CD4-positive, alpha-beta T cell (primary cell): ENCODE results near the gene PRKCA. TPM values are rescaled to one million over a fixed set of nuclear protein-coding genes. Genes with fewer than 3 reads are reported as not detected.

Experiments
- ATAC-seq: fragments of 200-7000 bp; cut with Tn5 transposase; one replicate; pipeline ENCODE4 v1.10.0; 2022; ENCODE audit warnings: mild to moderate bottlenecking; ENCODE audit not compliant: poor library complexity
- CTCF ChIA-PET: fragments of 350-600 bp; sonication (Branson Sonifier 250); formaldehyde crosslinking; loops from one replicate; lab custom pipeline; 2021; ENCODE audit warnings: antibody characterized with exemption, inconsistent platforms; lab: Charles Lee
- POLR2A ChIA-PET: fragments of 350-600 bp; sonication (Branson Sonifier 250); formaldehyde crosslinking; loops from one replicate; lab custom pipeline; 2021; ENCODE audit warnings: antibody characterized with exemption, inconsistent platforms; lab: Charles Lee
- DNase-seq, 14 experiments: peaks; one replicate each; pipeline ENCODE4 v3.0.0-alpha.2; 2013 to 2020; ENCODE audit warnings: mixed read lengths in 2 of 14
- H3K27ac ChIP-seq, 2 donors: one replicate each; pipeline versions ENCODE4 v1.5.1 to v1.7.0; 2013; ENCODE audit warnings: low read length in 2 of 2, low read depth in 1 of 2, mild to moderate bottlenecking in 1 of 2
- H3K27me3 ChIP-seq, 2 experiments: 1 replicate in 1 of 2; 2 replicates in 1 of 2; pipeline versions ENCODE4 v1.6.1 to v1.7.0; 2013; ENCODE audit warnings: low read length in 2 of 2, control low read depth in 1 of 2, mild to moderate bottlenecking in 1 of 2, moderate library complexity in 1 of 2; ENCODE audit not compliant: insufficient read depth in 2 of 2, control insufficient read depth in 1 of 2
- H3K36me3 ChIP-seq: one replicate; pipeline ENCODE4 v1.6.1; 2013; ENCODE audit warnings: low read length, control low read depth; ENCODE audit not compliant: insufficient read depth
- H3K4me1 ChIP-seq: one replicate; pipeline ENCODE4 v1.6.1; 2013; ENCODE audit warnings: low read length, control low read depth; ENCODE audit not compliant: insufficient read depth
- H3K4me3 ChIP-seq: one replicate; pipeline ENCODE4 v1.5.1; 2013; ENCODE audit warnings: mild to moderate bottlenecking, low read length, moderate library complexity
- H3K9me3 ChIP-seq, 2 experiments: 1 replicate in 1 of 2; 2 replicates in 1 of 2; pipeline versions ENCODE4 v1.6.1 to v1.7.0; 2013; ENCODE audit warnings: low read length in 2 of 2, mild to moderate bottlenecking in 2 of 2, control low read depth in 1 of 2, moderate library complexity in 1 of 2; ENCODE audit not compliant: control insufficient read depth in 1 of 2, insufficient read depth in 1 of 2
- H3K27ac Mint-ChIP-seq: one replicate; pipeline ENCODE4 v1.8.0; 2020; ENCODE audit warnings: mixed read lengths
- H3K27me3 Mint-ChIP-seq: one replicate; pipeline ENCODE4 v1.8.0; 2021; ENCODE audit warnings: mixed read lengths
- H3K36me3 Mint-ChIP-seq: one replicate; pipeline ENCODE4 v1.8.0; 2021; ENCODE audit warnings: low read depth, mixed read lengths
- H3K4me1 Mint-ChIP-seq: one replicate; pipeline ENCODE4 v1.8.0; 2021; ENCODE audit warnings: low read depth, mixed read lengths
- H3K4me3 Mint-ChIP-seq: one replicate; pipeline ENCODE4 v1.8.0; 2020; ENCODE audit warnings: mild to moderate bottlenecking, mixed read lengths
- H3K9me3 Mint-ChIP-seq: one replicate; pipeline ENCODE4 v1.8.0; 2020; ENCODE audit warnings: mixed read lengths
- intact Hi-C, 2 experiments: fragments of 100-400 bp; cut with DNase I in 1 of 2; cut with micrococcal nuclease in 1 of 2; formaldehyde crosslinking; loops; one replicate each; pipeline versions ENCODE4 v1.15.1 to v1.9.0; 2023 to 2025; cut with DNase I, micrococcal nuclease
- total RNA-seq, 174 experiments: library from RNA in 2 of 174; stranded (reverse) in 2 of 174; gene quantifications; one replicate each; pipeline ENCODE4 v1.2.3 and lab custom pipeline; 2021 to 2026
- TF ChIP-seq, protein P1 (sequence below): fragments of 200-600 bp; IDR thresholded peaks from one replicate; pipeline ENCODE4 v1.8.0; 2022; ENCODE audit warnings: antibody characterized with exemption, mild to moderate bottlenecking

Gene PRKCA
- total RNA-seq, 2 experiments from 2014 or later: 84.8 to 88.6 TPM

DNA sequence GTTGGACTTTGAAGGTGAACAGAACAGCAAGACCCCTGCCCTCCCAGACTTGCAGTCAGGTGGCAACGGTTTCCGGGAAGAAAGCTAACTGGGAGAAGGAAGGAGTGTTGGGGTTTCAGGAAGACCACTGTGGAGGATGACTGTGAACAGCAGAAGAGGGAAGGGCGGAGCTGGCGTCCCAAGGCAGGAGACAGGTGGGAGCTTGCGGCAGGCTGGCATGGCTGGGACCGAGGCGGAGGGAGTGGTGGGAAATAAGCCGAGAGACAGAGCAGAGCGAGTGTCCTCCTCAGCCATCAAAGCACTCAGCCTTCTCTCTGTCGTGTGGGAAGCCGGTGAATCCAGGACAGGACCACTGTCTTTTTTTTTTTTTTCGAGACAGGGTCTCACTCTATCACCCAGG, 424.0 kb downstream of the PRKCA start:
- ATAC-seq: no peak
- Mint-ChIP-seq H3K4me1 (peaks cover 20% of the 10 kb centered on the region), H3K9me3 (no peaks in the 10 kb centered on the region), H3K4me3 (no peak overlapping the region), H3K36me3 (peaks cover 21% of the 10 kb centered on the region), H3K27me3 (no peaks in the 10 kb centered on the region), H3K27ac (no peak overlapping the region)
- H3K9me3 ChIP-seq: no peaks in the 10 kb centered on the region
- H3K27ac ChIP-seq: no peak overlapping the region
- H3K27me3 ChIP-seq: no peaks in the 10 kb centered on the region
- H3K36me3 ChIP-seq: peaks cover 6% of the 10 kb centered on the region
- TF ChIP-seq, protein P1, sequence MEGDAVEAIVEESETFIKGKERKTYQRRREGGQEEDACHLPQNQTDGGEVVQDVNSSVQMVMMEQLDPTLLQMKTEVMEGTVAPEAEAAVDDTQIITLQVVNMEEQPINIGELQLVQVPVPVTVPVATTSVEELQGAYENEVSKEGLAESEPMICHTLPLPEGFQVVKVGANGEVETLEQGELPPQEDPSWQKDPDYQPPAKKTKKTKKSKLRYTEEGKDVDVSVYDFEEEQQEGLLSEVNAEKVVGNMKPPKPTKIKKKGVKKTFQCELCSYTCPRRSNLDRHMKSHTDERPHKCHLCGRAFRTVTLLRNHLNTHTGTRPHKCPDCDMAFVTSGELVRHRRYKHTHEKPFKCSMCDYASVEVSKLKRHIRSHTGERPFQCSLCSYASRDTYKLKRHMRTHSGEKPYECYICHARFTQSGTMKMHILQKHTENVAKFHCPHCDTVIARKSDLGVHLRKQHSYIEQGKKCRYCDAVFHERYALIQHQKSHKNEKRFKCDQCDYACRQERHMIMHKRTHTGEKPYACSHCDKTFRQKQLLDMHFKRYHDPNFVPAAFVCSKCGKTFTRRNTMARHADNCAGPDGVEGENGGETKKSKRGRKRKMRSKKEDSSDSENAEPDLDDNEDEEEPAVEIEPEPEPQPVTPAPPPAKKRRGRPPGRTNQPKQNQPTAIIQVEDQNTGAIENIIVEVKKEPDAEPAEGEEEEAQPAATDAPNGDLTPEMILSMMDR: no peak
- intact Hi-C loops: no loop called here
- CTCF ChIA-PET: no interaction called here
- peaks cover 5% of the 10 kb centered on the region for H3K4me1 ChIP-seq
- POLR2A ChIA-PET: no interaction called here
- no peak for DNase-seq
- H3K4me3 ChIP-seq: no peak overlapping the region

DNA sequence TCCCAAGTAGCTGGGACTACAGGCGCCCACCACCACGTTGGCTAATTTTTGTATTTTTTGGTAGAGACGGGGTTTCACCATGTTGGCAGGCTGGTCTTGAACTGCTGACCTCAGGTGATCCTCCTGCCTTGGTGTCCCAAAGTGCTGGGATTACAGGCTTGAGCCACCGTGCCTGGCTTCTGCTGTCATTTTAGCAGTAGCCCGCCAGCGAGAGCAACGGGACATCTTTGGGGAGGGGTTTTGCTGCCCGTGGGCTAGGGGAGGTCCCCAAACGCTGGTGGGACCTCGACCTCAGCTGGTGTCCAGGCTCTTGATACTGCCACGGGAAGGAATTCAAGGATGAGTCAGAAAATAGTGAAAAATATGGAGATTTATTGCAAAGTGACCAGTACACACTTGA, 424.4 kb downstream of the PRKCA start:
- Histone ChIP-seq H3K36me3 (peaks cover 6% of the 10 kb centered on the region), H3K4me1 (peaks cover 5% of the 10 kb centered on the region), H3K4me3 (no peak overlapping the region), H3K27ac (no peak overlapping the region), H3K9me3 (no peaks in the 10 kb centered on the region), H3K27me3 (no peaks in the 10 kb centered on the region)
- intact Hi-C loops: no loop called here
- ChIA-PET POLR2A (no interaction called here), CTCF (interaction anchor here (1.0 kb wide), 1 partner anchor 12 kb away, joined by 3 read pairs; no protein-coding TSS in a partner anchor)
- H3K4me3 Mint-ChIP-seq: no peak overlapping the region
- ATAC-seq: no peak
- no peak for DNase-seq
- H3K9me3 Mint-ChIP-seq: no peaks in the 10 kb centered on the region
- peaks cover 20% of the 10 kb centered on the region for H3K4me1 Mint-ChIP-seq
- peaks cover 21% of the 10 kb centered on the region for H3K36me3 Mint-ChIP-seq
- H3K27ac Mint-ChIP-seq: no peak overlapping the region
- TF ChIP-seq, protein P1: no peak
- H3K27me3 Mint-ChIP-seq: no peaks in the 10 kb centered on the region

DNA sequence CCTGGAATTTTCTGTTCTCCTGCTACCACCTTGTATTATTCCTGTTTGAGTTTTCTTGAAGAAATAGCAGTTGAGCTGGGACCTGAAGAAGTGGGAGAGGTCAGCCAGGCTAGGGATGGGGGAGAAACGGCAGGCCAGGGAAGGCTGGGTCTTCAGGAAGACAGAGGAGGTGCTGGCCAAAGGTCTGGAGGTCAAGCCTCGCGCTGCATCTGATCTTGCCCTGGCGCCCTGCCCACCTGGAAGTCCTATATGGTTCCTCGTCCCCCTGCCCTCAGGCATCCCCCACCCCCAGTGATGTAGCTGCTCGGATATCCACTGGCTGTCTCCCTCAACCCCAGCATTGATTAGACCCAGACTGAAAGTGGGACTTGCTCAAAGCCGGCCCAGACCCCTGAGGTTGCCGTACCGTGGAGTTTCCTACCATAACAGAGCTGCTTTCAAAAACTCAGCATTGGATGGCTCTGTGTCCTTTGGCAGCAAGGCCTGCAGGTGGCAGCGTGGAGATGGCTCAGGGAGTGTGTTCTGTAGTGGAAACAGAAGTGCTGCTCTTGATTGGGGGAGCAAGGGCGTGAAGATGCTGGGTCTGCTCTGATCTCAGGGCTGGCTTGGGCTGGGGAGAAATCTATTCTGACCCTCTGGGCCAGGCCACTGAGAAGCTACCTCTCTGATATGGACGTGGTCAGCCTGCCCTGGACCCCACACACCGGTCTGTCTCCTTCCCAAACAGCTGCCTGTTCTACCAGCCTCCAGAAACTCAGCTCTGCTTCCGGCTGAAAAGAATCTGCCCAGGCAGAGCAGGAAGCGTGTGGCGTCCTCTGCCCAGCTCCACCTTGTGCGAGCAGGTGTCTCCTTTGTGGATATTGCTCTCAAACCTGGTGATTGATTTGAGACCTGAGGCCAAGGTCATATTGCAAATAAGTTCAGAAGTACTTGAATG, 425.5 kb downstream of the PRKCA start:
- Histone ChIP-seq H3K9me3 (no peaks in the 10 kb centered on the region), H3K27me3 (no peaks in the 10 kb centered on the region), H3K4me3 (no peak overlapping the region), H3K36me3 (peaks cover 14% of the 10 kb centered on the region), H3K4me1 (peaks cover 5% of the 10 kb centered on the region), H3K27ac (no peak overlapping the region)
- Mint-ChIP-seq H3K9me3 (no peaks in the 10 kb centered on the region), H3K4me1 (peaks cover 20% of the 10 kb centered on the region), H3K27me3 (no peaks in the 10 kb centered on the region), H3K36me3 (peaks cover 31% of the 10 kb centered on the region), H3K27ac (peak overlapping the region; percentile 27), H3K4me3 (no peak overlapping the region)
- ChIA-PET CTCF (interaction anchor here (0.7 to 1.3 kb wide), 3 partner anchors 12 to 85 kb away, joined by 3 read pairs; no protein-coding TSS in a partner anchor), POLR2A (no interaction called here)
- DNase-seq: peak in 13 of 14 experiments; percentile 5 to 51 (median 27)
- peak; percentile 77 for ATAC-seq
- TF ChIP-seq, protein P1: no peak
- intact Hi-C loops: no loop called here
